ENCODE data around the gene RPN2.
"Not testable (repeated sequence)": the region's sequence is repeated elsewhere in the genome, so short reads cannot be mapped to it uniquely, and the experiment has no call there.

The RPN2 gene

DNA sequence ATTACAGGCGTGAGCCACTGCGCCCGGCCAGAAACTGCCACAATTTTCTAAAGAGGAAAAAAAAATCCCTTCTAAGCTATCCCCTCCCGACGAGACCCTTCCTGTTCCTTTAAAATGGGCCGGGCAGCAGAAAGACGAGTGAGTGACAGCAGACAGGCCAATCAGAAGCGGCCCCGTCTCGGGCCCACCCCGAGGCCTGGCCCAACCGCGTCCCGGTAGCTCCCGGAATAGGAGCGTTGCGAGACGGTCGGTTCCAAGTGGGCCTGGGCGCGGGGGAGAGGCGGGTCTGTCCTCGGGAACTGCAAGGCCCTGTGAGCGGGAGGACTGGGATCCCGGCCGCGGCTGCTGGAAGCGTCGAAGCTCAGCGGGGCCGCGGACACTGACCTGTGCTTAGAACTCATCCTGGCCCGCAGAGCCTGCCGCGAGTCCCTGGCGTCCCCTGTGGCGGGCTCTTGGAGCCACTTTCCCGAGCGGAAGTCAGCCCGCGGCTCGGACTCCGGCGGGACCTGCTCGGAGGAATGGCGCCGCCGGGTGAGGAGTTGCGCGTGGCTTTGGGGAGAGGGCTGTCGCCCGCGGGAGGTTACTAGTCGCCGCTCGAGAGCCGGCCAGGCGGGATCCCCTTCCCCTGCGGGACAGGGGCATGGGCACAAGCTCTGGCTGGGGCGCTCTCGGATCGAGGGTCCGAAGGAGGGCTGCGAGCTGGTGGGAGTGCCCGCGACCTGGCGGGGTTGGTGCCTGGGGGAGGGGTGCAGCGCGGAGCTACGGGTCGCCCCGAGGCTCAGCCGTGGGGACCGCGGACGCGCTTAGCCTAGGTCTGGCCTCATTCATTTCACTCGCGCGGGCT, at the start of gene RPN2, which contains the start of gene MROH8:
RPN2 (plus strand) TSS at position 492 of the 844 bp plus-strand sequence; CDS start at position 519, 27 bp downstream.
MROH8 (minus strand) TSS at position 710 of the 844 bp plus-strand sequence.
- peak; percentile 95 for DNase-seq (ENCODE audit: low spot score)
- TF ChIP-seq CTCF (IDR thresholded peaks at IDR 0.05; ENCODE audit: extremely low read depth, missing control alignments) = no peak

DNA sequence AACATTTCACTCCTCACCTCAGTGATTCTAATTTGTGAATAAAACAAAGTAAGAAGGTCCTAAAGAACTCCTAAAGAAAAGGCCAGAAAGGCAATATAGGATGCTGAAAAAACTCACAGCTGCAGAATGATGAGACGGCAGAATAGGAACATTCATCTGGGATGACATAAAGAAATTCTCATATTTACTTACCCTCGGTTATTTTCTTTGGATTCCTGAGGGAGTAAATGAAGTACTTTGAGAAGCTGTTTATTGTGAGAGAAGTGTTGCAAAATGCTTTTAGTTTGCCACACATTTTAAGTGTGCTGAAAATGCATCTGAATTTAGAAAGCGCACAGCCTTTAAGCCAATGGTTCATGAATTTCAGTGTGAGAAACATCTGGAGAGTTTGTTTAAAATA, 47.6 kb upstream of the RPN2 start:
- TF ChIP-seq CTCF (IDR thresholded peaks at IDR 0.05; ENCODE audit: extremely low read depth, missing control alignments) = no peak
- DNase-seq (ENCODE audit: low spot score) = no peak

DNA sequence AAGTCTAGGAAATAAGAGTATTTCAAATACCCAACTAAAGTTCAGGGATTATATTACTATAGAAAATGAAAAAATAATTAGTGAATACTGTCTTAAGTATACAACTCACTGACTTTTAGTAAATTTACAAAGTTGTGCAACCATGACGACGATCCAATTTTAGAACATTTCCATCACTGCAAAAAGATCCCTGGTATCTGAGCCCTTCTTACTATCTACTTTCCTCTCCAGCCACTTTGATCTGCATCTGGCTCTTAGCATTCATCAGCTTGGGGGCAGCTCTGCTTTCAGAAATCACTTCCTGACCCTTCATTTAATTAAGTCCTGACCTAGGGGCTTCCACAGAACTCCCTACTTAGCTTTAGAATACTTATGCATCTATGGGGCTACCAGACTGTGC, 45.2 kb upstream of the RPN2 start:
- TF ChIP-seq CTCF (IDR thresholded peaks at IDR 0.05; ENCODE audit: extremely low read depth, missing control alignments) = no peak
- no peak for DNase-seq (ENCODE audit: low spot score)

GRCh38 chr20:37137547-37137946, 41.6 kb upstream of the RPN2 start:
- no peak for DNase-seq (ENCODE audit: low spot score)
- no peak for TF ChIP-seq CTCF (IDR thresholded peaks at IDR 0.05; ENCODE audit: extremely low read depth, missing control alignments)

- TF ChIP-seq CTCF (IDR thresholded peaks at IDR 0.05; ENCODE audit: extremely low read depth, missing control alignments) = no peak
These were observed 36.4 kb upstream of the RPN2 start for GRCh38 chr20:37142708-37143107.

DNA sequence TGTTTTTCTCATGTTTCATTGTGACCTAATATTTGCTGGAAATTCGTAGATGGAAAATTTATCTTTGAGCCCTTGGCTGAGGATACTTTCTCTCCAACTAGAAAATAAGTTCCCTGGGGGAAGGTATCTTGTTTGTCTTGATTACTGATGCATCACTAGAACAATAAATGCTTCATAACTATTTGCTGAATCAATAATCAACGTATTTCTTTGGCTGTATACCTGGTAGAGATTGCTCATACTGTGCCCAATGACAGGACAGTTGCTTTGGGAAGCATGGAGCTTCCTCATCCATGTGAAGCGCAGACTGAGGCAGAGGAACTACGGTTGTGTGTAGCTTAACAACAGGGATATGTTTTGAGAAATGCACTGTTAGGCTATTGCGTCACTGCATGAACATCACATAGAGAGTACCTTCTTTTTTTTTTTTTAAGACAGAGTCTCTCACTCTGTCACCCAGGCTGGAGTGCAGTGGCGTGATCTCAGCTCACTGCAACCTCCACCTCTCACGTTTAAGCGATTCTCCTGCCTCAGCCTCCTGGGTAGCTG, 34.2 kb upstream of the RPN2 start:
- no peak for TF ChIP-seq CTCF (IDR thresholded peaks at IDR 0.05; ENCODE audit: extremely low read depth, missing control alignments)
- no peak for DNase-seq (ENCODE audit: low spot score)

More at GRCh38 chr20:37142708-37143107, 36.4 kb upstream of the RPN2 start:
- DNase-seq (ENCODE audit: low spot score) = no peak

GRCh38 chr20:37147250-37147649, 31.9 kb upstream of the RPN2 start:
- DNase-seq (ENCODE audit: low spot score) = no peak
- TF ChIP-seq CTCF (IDR thresholded peaks at IDR 0.05; ENCODE audit: extremely low read depth, missing control alignments) = no peak

GRCh38 chr20:37150864-37151263, 28.3 kb upstream of the RPN2 start:
- DNase-seq (ENCODE audit: low spot score) = not testable (repeated sequence)

Data from GM20000 (cell line).